ENCODE data around the gene PDHA2. TPM values are rescaled to one million over a fixed set of nuclear protein-coding genes. Genes with fewer than 3 reads are reported as not detected.
A peak's percentile ranks its signal among the peaks of the same experiment; 100 is the strongest.

PDHA2 gene
- total and polyA plus RNA-seq, 2 of the 8 experiments (the other 6 are each of a cell fraction or from before 2014, with no cell fraction given), result not detected

- TF ChIP-seq CHD7 (IDR thresholded peaks at IDR 0.05; ENCODE audit: insufficient replicate concordance, low read length) (peak; percentile 56), JUND (IDR thresholded peaks at IDR 0.05; ENCODE audit: low read length) (no peak), NANOG (IDR thresholded peaks at IDR 0.05; ENCODE audit: insufficient read depth, low read depth, low read length, poor library complexity, severe bottlenecking) (peak; percentile 86)
These were observed 41.2 kb upstream of the PDHA2 start (continued) for GRCh38 chr4:95798727-95799126.
